Lower leg skin (tissue), 4 donors: ENCODE data around the gene PDZD7. TPM values are rescaled to one million over a fixed set of nuclear protein-coding genes. Genes with fewer than 3 reads are reported as not detected.

Experiments
- DNase-seq, 2 donors: peaks; one replicate each; pipeline ENCODE4 v3.0.0-alpha.2; 2019; ENCODE audit warnings: low spot score in 2 of 2
- H3K4me3 ChIP-seq: fragments of 200-600 bp; sonication (generic); 2 replicates; pipeline ENCODE4 v1.5.1; 2017; ENCODE audit warnings: mild to moderate bottlenecking, low read depth; ENCODE audit not compliant: poor library complexity, severe bottlenecking
- CTCF ChIP-seq, 3 donors: fragments of 450-650 bp; IDR thresholded peaks; one replicate each; pipeline ENCODE4 v1.5.1; 2016; ENCODE audit warnings: antibody characterized with exemption in 3 of 3, mild to moderate bottlenecking in 3 of 3, moderate library complexity in 2 of 3
- POLR2A ChIP-seq, 2 donors: fragments of 450-650 bp; IDR thresholded peaks; one replicate each; pipeline ENCODE4 v1.6.1; 2016 to 2017; ENCODE audit warnings: antibody characterized with exemption in 2 of 2, mild to moderate bottlenecking in 1 of 2, moderate library complexity in 1 of 2
- WGBS, 2 donors: methylation state at CpG; one replicate each; pipeline ENCODE4 v1.1.5; 2018; 5-methylcytosine and 5-hydroxymethylcytosine counted together
- intact Hi-C: fragments of 100-400 bp; cut with DNase I; formaldehyde crosslinking; loops from one replicate; pipeline ENCODE4 v1.15.0; 2023; ENCODE audit warnings: low total_unique reads
- total RNA-seq, 4 donors: library from RNA; depleted of rRNA; stranded (reverse); fragments of >200 nt; gene quantifications; one replicate each; pipeline ENCODE4 v1.1.0, GENCODE V29; 2016

Gene PDZD7
- total RNA-seq, 4 donors from 2014 or later = 1.5 to 9.0 (median 3.5) TPM

DNA sequence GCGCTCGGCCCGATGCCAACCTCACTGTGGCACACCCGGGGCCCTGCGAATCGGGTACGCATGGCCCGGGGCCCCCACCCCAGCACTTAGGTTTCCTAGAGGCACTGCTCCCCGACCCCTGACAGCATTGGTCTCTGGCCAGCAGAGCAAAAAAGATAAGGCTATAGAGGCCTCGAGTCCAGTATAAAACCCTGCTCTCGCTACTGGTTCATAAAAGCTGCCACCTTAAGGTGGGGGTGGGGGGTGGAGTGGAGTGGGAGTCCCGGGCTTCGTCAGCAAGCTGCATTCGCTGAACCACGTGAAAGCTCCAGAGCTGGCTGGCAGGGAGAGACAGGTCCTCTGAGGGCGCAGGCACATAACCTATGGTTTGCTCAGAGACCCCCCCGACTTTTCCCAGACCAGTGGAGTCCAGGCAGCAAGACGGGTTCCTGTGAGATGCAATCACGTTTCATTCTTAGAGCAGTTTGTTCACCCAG is 32.2 kb upstream of the PDZD7 start:
- 22 to 39% methylated on average over 11 to 13 of the region's 19 CpGs for WGBS, 2 donors
- TF ChIP-seq CTCF (IDR thresholded peaks at IDR 0.05) (no peak), POLR2A (IDR thresholded peaks at IDR 0.05) (no peak)
- no peak for DNase-seq
- H3K4me3 ChIP-seq = no peak overlapping the region
- intact Hi-C loops = no loop called here

GRCh38 chr10:101062232-101063049 is 31.5 kb upstream of the PDZD7 start:
- intact Hi-C loops = no loop called here
- DNase-seq = no peak
- 12 to 16% methylated on average over 21 to 52 of the region's 63 CpGs for WGBS, 2 donors
- TF ChIP-seq POLR2A (IDR thresholded peaks at IDR 0.05) = no peak
- TF ChIP-seq CTCF (IDR thresholded peaks at IDR 0.05) = no peak
- H3K4me3 ChIP-seq = no peak overlapping the region

- peak in 1 of 2 donors; percentile 89 for DNase-seq
- H3K4me3 ChIP-seq = peak within 1 kb of the TSS; percentile 43
- intact Hi-C loops = no loop called here
- TF ChIP-seq CTCF (IDR thresholded peaks at IDR 0.05) (no peak), POLR2A (IDR thresholded peaks at IDR 0.05) (no peak)
- 22 to 39% methylated on average over 27 to 28 of the region's 31 CpGs for WGBS, 2 donors
Measured at GRCh38 chr10:101061624-101062231, 30.8 kb upstream of the PDZD7 start, which contains the start of gene KAZALD1. Gene KAZALD1 (plus strand): TSS chr10:101061989. CDS start chr10:101062593, 604 bp downstream.

DNA sequence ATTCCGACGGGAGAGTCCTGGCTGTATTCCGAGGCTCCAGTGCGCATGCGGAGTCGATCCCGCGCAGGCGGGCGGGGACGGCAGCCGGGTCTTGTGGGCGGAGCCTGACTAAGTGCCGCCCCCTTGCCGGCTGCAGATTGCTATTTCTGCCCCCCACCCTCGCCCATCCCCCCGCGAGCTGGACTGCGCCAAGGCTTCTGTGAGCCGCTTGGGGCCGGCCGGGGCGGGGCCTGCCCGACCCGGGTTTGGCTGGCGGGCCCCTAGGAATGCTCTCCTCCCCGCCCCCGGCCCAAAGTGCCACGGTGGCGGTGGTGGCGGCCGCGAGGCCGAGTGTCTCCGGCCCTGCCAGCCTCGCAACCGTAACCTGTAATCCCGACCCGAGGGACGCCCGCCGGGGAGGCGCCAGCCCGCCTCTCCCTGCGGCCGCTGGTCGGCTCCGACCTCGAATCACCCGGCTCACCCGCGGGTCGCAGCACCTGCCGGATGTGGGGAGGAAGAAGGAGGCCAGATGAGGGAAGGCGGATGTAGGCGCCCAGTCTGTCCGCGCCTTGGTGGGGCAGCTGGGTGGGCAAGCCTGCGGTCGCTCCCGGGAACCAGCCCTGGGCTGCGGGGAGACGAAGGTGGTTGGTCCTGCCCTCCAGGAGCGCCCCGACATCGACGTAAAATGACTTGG is 30.2 kb upstream of the PDZD7 start:
- 0 to 1% methylated on average over 19 to 47 of the region's 67 CpGs for WGBS, 2 donors
- TF ChIP-seq CTCF (IDR thresholded peaks at IDR 0.05) (peak in 1 of 3 donors; percentile 10), POLR2A (IDR thresholded peaks at IDR 0.05) (no peak)
- DNase-seq = peak; percentile 87 to 98

GRCh38 chr10:101060036-101060950 is 29.4 kb upstream of the PDZD7 start:
- TF ChIP-seq POLR2A (IDR thresholded peaks at IDR 0.05) (no peak), CTCF (IDR thresholded peaks at IDR 0.05) (peak in 1 of 3 donors; percentile 55)
- WGBS, 2 donors = 0 to 1% methylated on average over 35 to 37 of the region's 37 CpGs
- intact Hi-C loops = no loop called here
- H3K4me3 ChIP-seq = peak overlapping the region; percentile 43
- DNase-seq = peak; percentile 93 to 98

More for the DNA sequence above, 30.2 kb upstream of the PDZD7 start:
- peak overlapping the region; percentile 43 for H3K4me3 ChIP-seq
- intact Hi-C loops = no loop called here
